ENCODE results near the gene AIMP2.
A peak's percentile ranks its signal among the peaks of the same experiment; 100 is the strongest.
"Not testable (repeated sequence)": the region's sequence is repeated elsewhere in the genome, so short reads cannot be mapped to it uniquely, and the experiment has no call there.

The AIMP2 gene

DNA sequence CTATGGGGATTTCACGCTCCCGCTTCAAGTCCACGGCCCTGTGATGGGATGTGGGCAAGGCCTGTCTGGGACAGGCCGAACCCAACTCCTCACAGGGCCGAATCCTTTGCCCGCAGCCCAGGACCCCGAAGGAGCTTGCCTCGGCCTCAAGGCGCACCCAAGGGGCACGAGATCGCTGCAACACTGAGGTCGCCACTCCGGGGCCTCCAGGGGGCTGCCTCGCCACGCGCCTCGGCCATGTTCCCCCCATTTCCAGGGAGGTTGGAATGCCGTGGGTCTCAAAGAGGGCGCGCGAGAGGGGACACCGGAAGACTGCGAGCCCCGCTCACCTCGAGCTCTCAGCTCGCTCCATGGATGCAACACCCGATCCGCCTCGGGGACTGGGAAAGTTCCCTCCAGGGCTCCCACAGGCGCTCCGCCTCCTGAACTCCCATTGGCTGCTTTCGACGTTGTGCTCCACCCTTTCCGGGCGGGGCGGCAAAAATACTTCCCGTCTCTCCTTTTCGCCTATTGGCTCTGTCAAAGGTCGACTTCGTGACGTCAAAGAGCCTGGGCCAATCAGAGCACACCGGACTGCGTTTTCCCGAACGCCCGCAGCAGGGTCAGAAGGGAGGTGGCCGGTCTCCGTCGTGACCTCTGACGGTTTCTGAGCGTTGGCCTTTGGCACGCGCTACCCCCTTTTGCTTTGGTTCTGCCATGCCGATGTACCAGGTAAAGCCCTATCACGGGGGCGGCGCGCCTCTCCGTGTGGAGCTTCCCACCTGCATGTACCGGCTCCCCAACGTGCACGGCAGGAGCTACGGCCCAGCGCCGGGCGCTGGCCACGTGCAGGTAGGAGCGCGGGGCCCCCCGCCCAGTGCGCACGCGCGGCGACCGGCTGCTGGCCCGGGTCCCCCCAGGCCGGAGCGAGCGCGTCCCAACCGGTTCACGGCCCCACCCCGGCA lies at the start of gene AIMP2, which contains the start of gene PMS2:
Gene AIMP2, plus strand, starts transcription at position 605 of the 944 bp plus-strand sequence. Its CDS starts 92 bp downstream, at position 697.
Gene PMS2, minus strand, starts transcription at position 382 of the 944 bp plus-strand sequence. Its CDS starts 30 bp downstream, at position 352.
- peak; percentile 96 for DNase-seq (ENCODE audit: low read depth)

- DNase-seq (ENCODE audit: low read depth), result not testable (repeated sequence)
Observed at GRCh38 chr7:5963205-5963604, 45.9 kb upstream of the AIMP2 start.

GRCh38 chr7:5963810-5964209 lies 45.3 kb upstream of the AIMP2 start:
- DNase-seq (ENCODE audit: low read depth), result not testable (repeated sequence)

DNA sequence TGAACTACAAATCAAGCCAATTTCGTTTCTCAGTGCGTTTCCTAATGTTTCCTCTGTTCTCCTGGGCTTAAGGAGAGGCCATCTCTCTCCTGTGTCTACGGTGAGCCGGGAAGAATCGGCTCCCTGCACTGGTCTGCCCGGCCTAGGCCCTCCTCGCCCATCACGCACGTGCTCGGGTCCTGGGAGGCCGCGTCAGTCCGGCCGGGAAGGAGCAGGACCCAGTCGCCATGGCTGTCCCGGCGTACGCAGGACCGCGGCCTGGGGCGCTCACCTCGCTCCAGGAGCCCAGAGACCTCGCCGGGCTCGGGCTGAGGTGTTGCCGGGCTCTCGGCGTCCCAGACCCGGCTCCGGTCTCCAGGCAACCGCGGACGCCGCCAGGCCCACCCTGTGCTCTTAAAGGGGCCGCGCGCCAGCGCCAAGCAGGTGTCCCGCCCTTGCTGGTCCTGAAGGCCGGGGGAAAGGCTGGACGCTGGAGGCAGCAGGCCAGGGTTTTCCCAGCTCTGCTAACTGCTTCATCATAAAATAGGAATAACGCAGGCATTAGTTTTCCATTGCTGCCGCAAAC lies 38.6 kb upstream of the AIMP2 start, which contains the start of gene RSPH10B:
Gene RSPH10B, minus strand, starts transcription at position 343 of the 565 bp plus-strand sequence. CDS start 3,573 bp downstream, outside the sequence.
- not testable (repeated sequence) for DNase-seq (ENCODE audit: low read depth)

DNA sequence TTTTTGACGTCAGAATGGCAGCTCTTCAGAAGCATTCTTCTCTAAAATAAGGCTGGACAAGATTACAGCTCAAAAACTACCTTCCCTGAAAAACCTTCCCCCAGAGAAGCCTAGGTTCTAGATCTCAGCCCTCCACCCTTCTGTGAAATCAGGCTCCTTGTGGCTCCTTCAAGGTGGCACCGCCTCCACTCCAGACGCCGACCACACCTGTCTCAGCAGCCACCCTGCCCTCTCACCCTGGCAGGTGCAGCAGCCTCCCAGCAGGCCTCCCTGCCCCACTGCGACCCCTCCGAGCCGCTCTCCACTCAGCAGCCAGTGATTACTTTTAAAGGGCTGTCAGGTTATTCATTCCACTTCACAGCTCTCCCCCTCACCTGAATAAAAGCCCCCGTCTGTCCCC lies 35.5 kb upstream of the AIMP2 start:
- DNase-seq (ENCODE audit: low read depth), result not testable (repeated sequence)

- DNase-seq (ENCODE audit: low read depth), result not testable (repeated sequence)
Observed at GRCh38 chr7:5979680-5980314, 29.3 kb upstream of the AIMP2 start.

- not testable (repeated sequence) for DNase-seq (ENCODE audit: low read depth)
Observed at GRCh38 chr7:5987061-5987460, 22.0 kb upstream of the AIMP2 start.

GRCh38 chr7:5997210-5997808 lies 11.8 kb upstream of the AIMP2 start:
- peak; percentile 70 for DNase-seq (ENCODE audit: low read depth)

- no peak for DNase-seq (ENCODE audit: low read depth)
Observed at GRCh38 chr7:6007386-6007785, 1.7 kb upstream of the AIMP2 start.

- DNase-seq (ENCODE audit: low read depth), result not testable (repeated sequence)
Observed at GRCh38 chr7:6007835-6008590, 1.1 kb upstream of the AIMP2 start.

- not testable (repeated sequence) for DNase-seq (ENCODE audit: low read depth)
Observed at GRCh38 chr7:6010370-6010769, 1.3 kb downstream of the AIMP2 start.

GRCh38 chr7:6011541-6011940 lies 2.5 kb downstream of the AIMP2 start:
- no peak for DNase-seq (ENCODE audit: low read depth)

- DNase-seq (ENCODE audit: low read depth), result no peak
Observed at GRCh38 chr7:6012355-6013104, 3.5 kb downstream of the AIMP2 start.

GRCh38 chr7:6015917-6016652 lies 7.0 kb downstream of the AIMP2 start:
- peak; percentile 100 for DNase-seq (ENCODE audit: low read depth)

- no peak for DNase-seq (ENCODE audit: low read depth)
Observed at GRCh38 chr7:6016653-6016966, 7.5 kb downstream of the AIMP2 start.

GRCh38 chr7:6020371-6021286 lies 11.6 kb downstream of the AIMP2 start:
- no peak for DNase-seq (ENCODE audit: low read depth)

DNA sequence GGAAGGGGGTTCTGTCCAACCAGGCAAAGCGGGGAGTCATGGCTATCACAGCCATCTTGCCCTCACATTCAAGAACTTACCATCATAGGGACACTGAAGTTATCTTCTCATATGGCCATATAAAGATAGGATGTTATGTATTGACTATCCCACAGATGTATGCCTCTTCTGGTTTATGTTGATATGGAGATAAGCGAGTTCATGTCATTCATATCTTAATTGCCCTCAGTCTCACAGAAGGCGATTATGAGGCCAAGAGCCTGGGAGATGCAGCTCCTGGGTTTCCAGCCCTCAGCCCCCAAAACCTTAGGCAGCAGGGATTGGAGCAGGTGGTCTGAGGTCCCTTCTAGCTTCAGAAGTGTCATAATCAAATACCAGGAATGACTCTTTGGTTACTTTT lies 13.6 kb downstream of the AIMP2 start:
- no peak for DNase-seq (ENCODE audit: low read depth)

DNA sequence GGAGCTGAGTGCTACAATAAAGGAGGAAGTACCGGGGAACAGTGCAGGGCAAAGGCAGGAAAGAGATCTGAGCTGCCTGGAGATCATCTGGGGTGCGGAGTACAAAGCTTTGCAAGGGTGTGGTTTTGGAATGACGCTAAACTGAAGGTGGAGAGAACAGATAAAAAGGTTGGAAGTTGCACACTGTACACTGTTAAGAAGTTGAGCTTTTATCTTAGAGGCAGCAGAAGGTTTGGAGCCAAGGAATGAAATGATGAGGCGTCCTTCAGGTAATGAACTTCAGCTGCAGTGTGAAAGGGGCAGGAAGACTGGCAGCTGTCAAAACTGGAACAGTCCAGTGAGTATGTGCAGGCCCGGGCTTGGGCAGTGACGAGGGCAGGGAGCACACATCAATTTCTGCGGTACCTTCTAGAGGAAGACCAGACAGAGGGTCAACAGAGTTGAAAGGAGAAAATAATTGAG lies 14.9 kb downstream of the AIMP2 start:
- no peak for DNase-seq (ENCODE audit: low read depth)

Measured in fibroblast of the conjunctiva (primary cell).